Measurements from ENCODE around the gene DPP6.

DNA sequence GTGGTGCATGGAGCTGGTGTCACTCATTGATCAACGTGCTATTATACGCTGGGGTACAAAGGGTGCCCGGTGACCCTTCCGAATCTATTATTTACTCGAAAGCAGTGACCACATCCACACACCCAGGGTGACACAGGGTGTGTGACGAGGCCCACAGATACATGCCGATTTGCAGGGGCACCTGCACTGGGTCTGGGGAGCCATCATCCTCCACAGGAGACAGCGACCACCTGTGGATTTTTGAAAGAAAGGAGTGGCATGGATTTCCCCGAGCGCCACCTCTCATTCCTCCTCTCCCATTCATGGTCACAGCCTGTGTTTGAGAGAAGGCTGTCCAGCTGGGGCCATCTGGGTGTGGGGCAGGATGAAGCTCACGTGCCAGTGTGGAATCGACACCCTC, 701.0 kb downstream of the DPP6 start:
- TF ChIP-seq, protein P1, sequence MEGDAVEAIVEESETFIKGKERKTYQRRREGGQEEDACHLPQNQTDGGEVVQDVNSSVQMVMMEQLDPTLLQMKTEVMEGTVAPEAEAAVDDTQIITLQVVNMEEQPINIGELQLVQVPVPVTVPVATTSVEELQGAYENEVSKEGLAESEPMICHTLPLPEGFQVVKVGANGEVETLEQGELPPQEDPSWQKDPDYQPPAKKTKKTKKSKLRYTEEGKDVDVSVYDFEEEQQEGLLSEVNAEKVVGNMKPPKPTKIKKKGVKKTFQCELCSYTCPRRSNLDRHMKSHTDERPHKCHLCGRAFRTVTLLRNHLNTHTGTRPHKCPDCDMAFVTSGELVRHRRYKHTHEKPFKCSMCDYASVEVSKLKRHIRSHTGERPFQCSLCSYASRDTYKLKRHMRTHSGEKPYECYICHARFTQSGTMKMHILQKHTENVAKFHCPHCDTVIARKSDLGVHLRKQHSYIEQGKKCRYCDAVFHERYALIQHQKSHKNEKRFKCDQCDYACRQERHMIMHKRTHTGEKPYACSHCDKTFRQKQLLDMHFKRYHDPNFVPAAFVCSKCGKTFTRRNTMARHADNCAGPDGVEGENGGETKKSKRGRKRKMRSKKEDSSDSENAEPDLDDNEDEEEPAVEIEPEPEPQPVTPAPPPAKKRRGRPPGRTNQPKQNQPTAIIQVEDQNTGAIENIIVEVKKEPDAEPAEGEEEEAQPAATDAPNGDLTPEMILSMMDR (IDR thresholded peaks at IDR 0.05): no peak
- TF ChIP-seq POLR2A (IDR thresholded peaks at IDR 0.05; ENCODE audit: low read length) (no peak), RFX5 (IDR thresholded peaks at IDR 0.05) (no peak), EP300 (IDR thresholded peaks at IDR 0.05) (no peak), KDM1A (IDR thresholded peaks at IDR 0.05; ENCODE audit: low read depth) (no peak), CEBPB (IDR thresholded peaks at IDR 0.05) (no peak)
- TF ChIP-seq, protein P2, sequence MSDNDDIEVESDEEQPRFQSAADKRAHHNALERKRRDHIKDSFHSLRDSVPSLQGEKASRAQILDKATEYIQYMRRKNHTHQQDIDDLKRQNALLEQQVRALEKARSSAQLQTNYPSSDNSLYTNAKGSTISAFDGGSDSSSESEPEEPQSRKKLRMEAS (IDR thresholded peaks at IDR 0.05): no peak
- TF ChIP-seq, protein P3, sequence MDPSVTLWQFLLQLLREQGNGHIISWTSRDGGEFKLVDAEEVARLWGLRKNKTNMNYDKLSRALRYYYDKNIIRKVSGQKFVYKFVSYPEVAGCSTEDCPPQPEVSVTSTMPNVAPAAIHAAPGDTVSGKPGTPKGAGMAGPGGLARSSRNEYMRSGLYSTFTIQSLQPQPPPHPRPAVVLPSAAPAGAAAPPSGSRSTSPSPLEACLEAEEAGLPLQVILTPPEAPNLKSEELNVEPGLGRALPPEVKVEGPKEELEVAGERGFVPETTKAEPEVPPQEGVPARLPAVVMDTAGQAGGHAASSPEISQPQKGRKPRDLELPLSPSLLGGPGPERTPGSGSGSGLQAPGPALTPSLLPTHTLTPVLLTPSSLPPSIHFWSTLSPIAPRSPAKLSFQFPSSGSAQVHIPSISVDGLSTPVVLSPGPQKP (IDR thresholded peaks at IDR 0.05; ENCODE audit: low read depth, low read length): no peak
